Bronchus fibroblast of lung (primary cell): ENCODE results near the gene VGLL3. TPM values are rescaled to one million over a fixed set of nuclear protein-coding genes. Genes with fewer than 3 reads are reported as not detected.

Experiments
- total RNA-seq: library from RNA; depleted of rRNA; stranded (reverse); fragments of >200 nt; gene quantifications from 2 replicates; pipeline ENCODE4 v1.2.3, GENCODE V29; 2015

Gene VGLL3
- 15.8 and 32.8 TPM in 2 replicates for total RNA-seq

GRCh38 chr3:86990734-86991481 is at the start of gene VGLL3:
Gene VGLL3 (minus strand): TSS chr3:86991149. CDS start chr3:86990743, 406 bp downstream.

Other genes starting within 250 kb of the VGLL3 start
- gene CHMP2B, start 236.2 kb upstream of the VGLL3 start, total RNA-seq, result 20.1 and 22.9 TPM in 2 replicates